Testis (tissue), 2 donors: ENCODE data around the gene BAIAP2.

Source experiments
- CTCF ChIP-seq, 3 experiments: fragments of 450-650 bp in 2 of 3; fragments of 200-600 bp in 1 of 3; sonication (generic) in 1 of 3; IDR thresholded peaks; one replicate each; pipeline ENCODE4 v1.5.1; 2016 to 2019; ENCODE audit warnings: antibody characterized with exemption in 3 of 3, mild to moderate bottlenecking in 2 of 3, moderate library complexity in 1 of 3
- POLR2A ChIP-seq: fragments of 450-650 bp; IDR thresholded peaks from one replicate; pipeline ENCODE4 v1.6.1; 2017; ENCODE audit warnings: antibody characterized with exemption, mild to moderate bottlenecking, moderate library complexity

GRCh38 chr17:81163703-81164370 lies 128.9 kb downstream of the BAIAP2 start:
- TF ChIP-seq CTCF (IDR thresholded peaks at IDR 0.05), result no peak
- TF ChIP-seq POLR2A, result no peak
